Thymus (tissue), 11 donors: ENCODE results near the gene SURF2. TPM values are rescaled to one million over a fixed set of nuclear protein-coding genes. Genes with fewer than 3 reads are reported as not detected.
"Not testable (repeated sequence)": the region's sequence is repeated elsewhere in the genome, so short reads cannot be mapped to it uniquely, and the experiment has no call there.

Experiments used
- DNase-seq, 9 donors: peaks; one replicate each; pipeline ENCODE4 v3.0.0-alpha.2; 2013; ENCODE audit warnings: low spot score in 9 of 9, low read depth in 6 of 9, missing footprints in 1 of 9
- H3K27ac ChIP-seq, 2 donors: one replicate each; pipeline ENCODE4 v1.5.1; 2013; ENCODE audit warnings: control low read depth in 1 of 2, low read depth in 1 of 2, low read length in 1 of 2, mild to moderate bottlenecking in 1 of 2, moderate library complexity in 1 of 2
- H3K27me3 ChIP-seq, 2 donors: one replicate each; pipeline ENCODE4 v1.5.1; 2013; ENCODE audit warnings: low read length in 1 of 2; ENCODE audit not compliant: control insufficient read depth in 2 of 2, insufficient read depth in 1 of 2
- H3K36me3 ChIP-seq, 2 donors: one replicate each; pipeline ENCODE4 v1.5.1; 2013; ENCODE audit warnings: low read length in 1 of 2, mild to moderate bottlenecking in 1 of 2, moderate library complexity in 1 of 2; ENCODE audit not compliant: control insufficient read depth in 2 of 2, insufficient read depth in 2 of 2
- H3K4me1 ChIP-seq, 2 donors: one replicate each; pipeline ENCODE4 v1.5.1; 2013; ENCODE audit warnings: low read length in 2 of 2; ENCODE audit not compliant: control insufficient read depth in 2 of 2, insufficient read depth in 2 of 2
- H3K4me3 ChIP-seq, 2 donors: one replicate each; pipeline ENCODE4 v1.5.1; 2013; ENCODE audit warnings: low read length in 2 of 2, control low read depth in 1 of 2, mild to moderate bottlenecking in 1 of 2
- H3K9me3 ChIP-seq, 2 donors: one replicate each; pipeline ENCODE4 v1.5.1; 2013; ENCODE audit warnings: low read length in 1 of 2, mild to moderate bottlenecking in 1 of 2; ENCODE audit not compliant: control insufficient read depth in 2 of 2, insufficient read depth in 1 of 2
- WGBS: extraction: QIAGEN DNeasy Blood & Tissue Kit; methylation state at CpG from one replicate; pipeline ENCODE4 v1.1.7; 2013; 5-methylcytosine and 5-hydroxymethylcytosine counted together
- polyA plus RNA-seq: library from polyadenylated mRNA; stranded (reverse); fragments of 200-250 nt; gene quantifications from one replicate; pipeline ENCODE4 v1.2.3, GENCODE V29; 2013
- total RNA-seq: library from RNA; stranded (reverse); fragments of 120-200 nt; gene quantifications from one replicate; pipeline ENCODE4 v1.2.4, GENCODE V29; 2013
- donor health status: healthy.

The SURF2 gene
- total and polyA plus RNA-seq, 2 donors, result 21.9 to 34.0 TPM

DNA sequence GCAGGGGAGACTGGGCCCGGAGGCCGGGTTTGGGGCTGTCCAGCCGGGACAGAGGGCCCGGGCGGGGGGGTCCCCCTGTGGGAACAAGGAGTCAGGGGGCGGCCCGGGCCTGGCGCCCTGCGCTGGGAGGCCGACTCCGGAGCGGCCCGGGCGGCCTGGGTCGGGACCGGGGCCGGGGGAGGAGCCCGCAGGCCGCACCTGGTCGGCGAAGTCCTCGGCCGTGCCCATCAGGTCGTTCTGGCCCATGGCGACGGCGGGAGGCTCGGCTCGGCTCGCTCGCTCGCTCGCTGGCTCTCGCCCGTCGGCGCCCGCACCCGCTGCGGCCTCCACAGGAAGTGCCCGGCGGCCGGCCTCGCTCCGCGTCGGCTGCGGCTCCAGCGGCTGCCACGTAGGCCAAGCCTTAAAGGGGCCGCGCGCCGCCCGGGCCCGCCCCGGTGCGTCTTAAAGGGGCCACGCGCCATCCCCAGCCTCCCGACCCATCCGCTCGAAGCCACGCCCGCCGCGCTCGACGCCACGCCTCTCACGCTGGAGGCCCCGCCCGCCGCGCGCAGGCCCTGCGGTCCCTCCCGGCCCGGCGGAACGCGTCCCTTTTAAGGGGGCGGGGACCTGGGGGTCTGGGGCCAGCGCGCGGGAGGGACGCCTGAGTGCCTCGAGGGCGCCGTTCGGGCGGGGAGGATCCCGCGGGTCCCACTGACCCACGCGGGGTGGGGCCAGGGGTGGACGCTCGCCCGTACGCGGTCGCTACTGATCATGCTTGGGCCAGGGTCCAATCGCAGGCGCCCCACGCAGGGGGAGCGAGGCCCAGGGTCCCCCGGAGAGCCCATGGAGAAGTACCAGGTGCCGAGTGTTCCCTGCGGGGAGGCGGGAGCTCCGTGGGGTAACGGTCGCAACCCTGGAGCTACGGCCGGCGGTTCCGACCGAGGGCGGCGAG is 19.6 kb downstream of the SURF2 start, which contains the start of the genes STKLD1 and SURF4:
Gene STKLD1, plus strand, starts transcription at position 643 of the 931 bp plus-strand sequence. Its CDS starts 108 bp downstream, at position 751.
Gene SURF4, minus strand, starts transcription at position 337 of the 931 bp plus-strand sequence. Its CDS starts 91 bp downstream, at position 246.
- peaks cover 18 to 46% of the 10 kb centered on the region in 2 donors for H3K4me1 ChIP-seq
- no peaks in the 10 kb centered on the region for H3K9me3 ChIP-seq
- peak; percentile 64 to 96 (median 91) for DNase-seq
- H3K27me3 ChIP-seq, result peaks cover 0 to 5% of the 10 kb centered on the region in 2 donors
- peaks cover 4 to 18% of the 10 kb centered on the region in 2 donors for H3K36me3 ChIP-seq
- H3K27ac ChIP-seq, result peak within 1 kb of the TSS; percentile 81 to 90
- under 1% methylated on average over 120 of the region's 120 CpGs for WGBS
- peak within 1 kb of the TSS; percentile 63 to 97 for H3K4me3 ChIP-seq

- H3K4me3 ChIP-seq, result not testable (repeated sequence)
- 98% methylated on average over 14 of the region's 14 CpGs for WGBS
- H3K4me1 ChIP-seq, result peaks cover 10 to 33% of the 10 kb centered on the region in 2 donors
These were observed 20.9 kb downstream of the SURF2 start for GRCh38 chr9:133377280-133377679.

DNA sequence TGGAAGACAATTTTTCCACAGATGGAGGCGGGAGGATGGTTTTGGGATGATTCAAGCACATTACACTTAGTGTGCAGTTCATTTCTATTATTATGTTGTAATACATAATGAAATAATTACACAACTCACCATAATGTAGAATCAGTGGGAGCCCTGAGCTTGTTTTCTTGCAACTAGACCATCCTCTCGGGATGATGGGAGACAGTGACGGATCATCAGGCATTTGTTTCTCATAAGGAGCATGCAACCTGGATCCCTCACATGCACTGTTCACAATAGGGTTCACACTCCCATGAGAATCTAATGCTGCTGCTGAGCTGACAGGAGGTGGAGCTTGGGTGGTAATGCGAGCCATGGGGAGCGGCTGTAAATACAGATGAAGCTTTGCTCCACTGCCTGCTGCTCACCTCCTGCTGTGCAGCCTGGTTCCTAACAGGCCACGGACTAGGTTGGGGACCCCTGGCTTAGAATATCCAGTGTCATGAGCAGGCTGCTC is 21.4 kb downstream of the SURF2 start:
- Histone ChIP-seq H3K27ac (no peak overlapping the region), H3K36me3 (peaks cover 0 to 9% of the 10 kb centered on the region in 2 donors), H3K9me3 (no peaks in the 10 kb centered on the region), H3K4me3 (no peak overlapping the region), H3K27me3 (peaks cover 0 to 5% of the 10 kb centered on the region in 2 donors), H3K4me1 (peaks cover 7 to 28% of the 10 kb centered on the region in 2 donors)
- 93% methylated on average over 6 of the region's 6 CpGs for WGBS
- DNase-seq, result no peak

More at GRCh38 chr9:133377280-133377679, 20.9 kb downstream of the SURF2 start:
- H3K27me3 ChIP-seq, DNase-seq, H3K9me3 ChIP-seq, H3K27ac ChIP-seq: not testable (repeated sequence)
- peaks cover 1 to 14% of the 10 kb centered on the region in 2 donors for H3K36me3 ChIP-seq

GRCh38 chr9:133378408-133378962 is 22.1 kb downstream of the SURF2 start:
- peaks cover 0 to 4% of the 10 kb centered on the region in 2 donors for H3K36me3 ChIP-seq

DNA sequence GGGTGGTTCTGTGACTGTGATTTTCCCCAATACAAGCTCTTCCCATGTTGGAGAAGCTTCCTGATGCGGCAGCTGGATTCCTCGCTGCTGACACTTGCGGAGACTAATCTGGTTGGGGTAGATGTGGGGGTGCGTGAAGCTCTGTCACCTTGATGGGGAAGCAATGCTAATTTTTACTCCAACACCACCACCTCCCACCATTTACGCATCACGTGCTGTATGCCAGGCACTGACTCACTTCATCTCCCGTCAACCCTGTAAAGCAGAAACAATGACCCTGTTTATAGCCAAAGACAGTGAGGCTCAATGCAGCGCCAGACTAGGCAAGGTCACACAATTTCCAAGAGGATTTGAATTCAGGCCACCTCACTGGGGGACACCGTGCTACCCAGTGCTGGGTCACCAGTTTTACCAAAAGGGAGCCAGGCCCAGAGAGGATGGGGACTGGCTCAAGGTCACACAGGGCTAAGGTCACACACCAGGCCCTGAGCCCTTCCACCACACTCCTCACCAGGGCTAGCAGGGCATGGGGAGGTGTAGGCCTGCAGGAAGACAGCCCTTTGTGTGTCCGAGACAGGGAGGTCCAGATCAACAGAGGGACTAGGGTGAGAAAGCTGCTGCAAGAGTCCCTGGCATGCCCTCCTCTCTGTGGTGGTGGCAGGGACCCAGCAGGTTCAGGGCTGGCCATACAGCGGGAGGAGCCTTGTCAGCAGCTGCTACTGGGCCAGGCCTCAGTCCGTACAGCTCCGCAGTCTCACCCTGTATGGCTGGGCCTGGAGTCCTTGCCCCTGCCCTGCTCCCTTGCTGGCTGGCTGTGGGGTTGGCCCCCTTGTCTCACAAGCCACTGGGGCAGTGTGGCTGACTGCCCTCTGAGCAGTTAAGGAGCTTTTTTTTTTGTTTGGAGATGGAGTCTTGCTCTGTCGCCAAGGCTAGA is 23.1 kb downstream of the SURF2 start:
- no peak for DNase-seq
- no peak overlapping the region for H3K4me3 ChIP-seq
- H3K9me3 ChIP-seq, result no peaks in the 10 kb centered on the region
- H3K27me3 ChIP-seq, result peaks cover 0 to 5% of the 10 kb centered on the region in 2 donors
- no peaks in the 10 kb centered on the region for H3K36me3 ChIP-seq
- peaks cover 5 to 11% of the 10 kb centered on the region in 2 donors for H3K4me1 ChIP-seq
- 98% methylated on average over 14 of the region's 14 CpGs for WGBS
- no peak overlapping the region for H3K27ac ChIP-seq

More at GRCh38 chr9:133378408-133378962, 22.1 kb downstream of the SURF2 start:
- DNase-seq, result no peak
- peaks cover 7 to 21% of the 10 kb centered on the region in 2 donors for H3K4me1 ChIP-seq
- H3K27ac ChIP-seq, result no peak overlapping the region
- 89% methylated on average over 1 of the region's 1 CpG for WGBS
- no peaks in the 10 kb centered on the region for H3K9me3 ChIP-seq
- no peak overlapping the region for H3K4me3 ChIP-seq
- peaks cover 0 to 5% of the 10 kb centered on the region in 2 donors for H3K27me3 ChIP-seq

DNA sequence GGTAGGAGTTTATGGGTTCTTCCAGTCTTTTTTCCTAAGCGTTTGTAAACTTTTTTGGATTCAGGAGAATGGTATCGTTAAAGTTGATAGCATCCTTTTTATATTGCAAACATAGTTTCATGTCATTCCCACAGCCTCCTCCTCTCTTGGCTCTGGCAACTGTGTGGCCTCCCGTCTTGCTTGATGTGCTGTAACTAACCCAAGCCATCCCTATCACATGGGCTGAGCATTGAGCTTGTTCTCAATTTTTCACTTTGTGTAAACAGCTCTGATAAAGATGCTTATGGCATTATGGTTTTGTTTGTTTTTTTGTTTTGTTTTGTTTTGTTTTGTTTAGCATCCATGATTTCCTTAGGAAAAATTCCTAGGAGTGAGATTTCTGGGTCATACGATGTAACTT is 24.4 kb downstream of the SURF2 start:
- H3K36me3 ChIP-seq, result no peaks in the 10 kb centered on the region
- no peak overlapping the region for H3K4me3 ChIP-seq
- DNase-seq, result no peak
- H3K4me1 ChIP-seq, result peaks cover 5% of the 10 kb centered on the region in 2 donors
- WGBS, result 93% methylated on average over 4 of the region's 4 CpGs
- peaks cover 0 to 5% of the 10 kb centered on the region in 2 donors for H3K27me3 ChIP-seq
- no peaks in the 10 kb centered on the region for H3K9me3 ChIP-seq
- no peak overlapping the region for H3K27ac ChIP-seq

- H3K27ac ChIP-seq, result no peak overlapping the region
- H3K27me3 ChIP-seq, result no peaks in the 10 kb centered on the region
- no peak overlapping the region for H3K4me3 ChIP-seq
- 83% methylated on average over 4 of the region's 4 CpGs for WGBS
- no peaks in the 10 kb centered on the region for H3K4me1 ChIP-seq
- no peaks in the 10 kb centered on the region for H3K9me3 ChIP-seq
- DNase-seq, result no peak
- no peaks in the 10 kb centered on the region for H3K36me3 ChIP-seq
These were observed 26.3 kb downstream of the SURF2 start for GRCh38 chr9:133382507-133383141.

DNA sequence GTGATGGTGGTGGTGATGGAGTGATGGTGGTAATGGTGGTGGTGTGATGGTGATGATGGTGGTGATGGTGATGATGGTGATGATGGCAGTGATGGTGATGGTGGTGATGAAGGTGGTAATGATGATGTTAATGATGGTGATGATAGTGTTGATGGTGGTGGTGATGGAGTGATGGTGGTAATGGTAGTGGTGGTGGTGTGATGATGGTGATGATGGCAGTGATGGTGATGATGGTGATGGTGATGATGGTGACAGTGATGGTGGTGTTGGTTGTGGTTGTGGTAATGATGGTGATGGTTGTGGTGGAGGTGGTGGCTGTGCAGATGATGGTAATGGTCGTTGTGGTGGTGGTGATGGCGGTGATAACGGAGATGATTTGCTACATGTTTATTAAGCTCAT is 27.1 kb downstream of the SURF2 start:
- Histone ChIP-seq H3K27me3 (no peaks in the 10 kb centered on the region), H3K4me3 (no peak overlapping the region), H3K9me3 (no peaks in the 10 kb centered on the region), H3K36me3 (no peaks in the 10 kb centered on the region), H3K27ac (no peak overlapping the region), H3K4me1 (no peaks in the 10 kb centered on the region)
- WGBS, result 94% methylated on average over 3 of the region's 3 CpGs
- no peak for DNase-seq
